C4-2B (cell line): ENCODE results near the gene EPHA7.

Experiments used
- ZFX ChIP-seq: fragments of 450-650 bp; IDR thresholded peaks from 2 replicates; pipeline ENCODE4 v1.6.1; 2017
- TF ChIP-seq, protein P1 (sequence below): fragments of 450-650 bp; conservative IDR thresholded peaks from 2 replicates; pipeline ENCODE4 v1.5.1; 2017; ENCODE audit warnings: mild to moderate bottlenecking

GRCh38 chr6:93252930-93253329, 166.4 kb downstream of the EPHA7 start:
- TF ChIP-seq, protein P1, sequence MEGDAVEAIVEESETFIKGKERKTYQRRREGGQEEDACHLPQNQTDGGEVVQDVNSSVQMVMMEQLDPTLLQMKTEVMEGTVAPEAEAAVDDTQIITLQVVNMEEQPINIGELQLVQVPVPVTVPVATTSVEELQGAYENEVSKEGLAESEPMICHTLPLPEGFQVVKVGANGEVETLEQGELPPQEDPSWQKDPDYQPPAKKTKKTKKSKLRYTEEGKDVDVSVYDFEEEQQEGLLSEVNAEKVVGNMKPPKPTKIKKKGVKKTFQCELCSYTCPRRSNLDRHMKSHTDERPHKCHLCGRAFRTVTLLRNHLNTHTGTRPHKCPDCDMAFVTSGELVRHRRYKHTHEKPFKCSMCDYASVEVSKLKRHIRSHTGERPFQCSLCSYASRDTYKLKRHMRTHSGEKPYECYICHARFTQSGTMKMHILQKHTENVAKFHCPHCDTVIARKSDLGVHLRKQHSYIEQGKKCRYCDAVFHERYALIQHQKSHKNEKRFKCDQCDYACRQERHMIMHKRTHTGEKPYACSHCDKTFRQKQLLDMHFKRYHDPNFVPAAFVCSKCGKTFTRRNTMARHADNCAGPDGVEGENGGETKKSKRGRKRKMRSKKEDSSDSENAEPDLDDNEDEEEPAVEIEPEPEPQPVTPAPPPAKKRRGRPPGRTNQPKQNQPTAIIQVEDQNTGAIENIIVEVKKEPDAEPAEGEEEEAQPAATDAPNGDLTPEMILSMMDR, result no peak
- no peak for TF ChIP-seq ZFX
